Neuron (in vitro differentiated cells): ENCODE results near the gene ERBB3.
A peak's percentile ranks its signal among the peaks of the same experiment; 100 is the strongest.
"Not testable (repeated sequence)": the region's sequence is repeated elsewhere in the genome, so short reads cannot be mapped to it uniquely, and the experiment has no call there.

Source experiments
- H2AFZ ChIP-seq: one replicate; pipeline ENCODE4 v1.6.1; 2013; ENCODE audit warnings: low read depth, mild to moderate bottlenecking, inconsistent platforms, low read length, moderate library complexity
- H3K27me3 ChIP-seq: one replicate; pipeline ENCODE4 v1.6.1; 2013; ENCODE audit warnings: low read length; ENCODE audit not compliant: insufficient read depth
- H3K36me3 ChIP-seq: one replicate; pipeline ENCODE4 v1.6.1; 2013; ENCODE audit warnings: low read length; ENCODE audit not compliant: insufficient read depth
- H3K4me1 ChIP-seq: one replicate; pipeline ENCODE4 v1.6.1; 2013; ENCODE audit warnings: low read length; ENCODE audit not compliant: insufficient read depth
- H3K4me3 ChIP-seq: 2 replicates; pipeline ENCODE4 v1.5.1; 2013; ENCODE audit warnings: mild to moderate bottlenecking, low read length, moderate library complexity
- H3K9me3 ChIP-seq: one replicate; pipeline ENCODE4 v1.6.1; 2013; ENCODE audit warnings: low read length

ERBB3 gene

GRCh38 chr12:56079723-56080555, at the start of gene ERBB3:
ERBB3 (plus strand) TSS chr12:56080165; CDS start chr12:56080301, 136 bp downstream.
- H3K4me1 ChIP-seq: peaks cover 13% of the 10 kb centered on the region
- peak within 1 kb of the TSS; percentile 41 for H3K4me3 ChIP-seq
- H3K36me3 ChIP-seq: no peaks in the 10 kb centered on the region
- H3K9me3 ChIP-seq: no peaks in the 10 kb centered on the region
- peak within 1 kb of the TSS; percentile 83 for H2AFZ ChIP-seq
- H3K27me3 ChIP-seq: peaks cover 51% of the 10 kb centered on the region

GRCh38 chr12:56031987-56032386, 48.0 kb upstream of the ERBB3 start:
- Histone ChIP-seq H3K4me1 (no peaks in the 10 kb centered on the region), H3K9me3 (no peaks in the 10 kb centered on the region), H3K4me3 (no peak overlapping the region), H2AFZ (no peak overlapping the region), H3K36me3 (peaks cover 87% of the 10 kb centered on the region), H3K27me3 (no peaks in the 10 kb centered on the region)

- peaks cover 5% of the 10 kb centered on the region for H3K4me1 ChIP-seq
- H3K27me3 ChIP-seq: no peaks in the 10 kb centered on the region
- no peaks in the 10 kb centered on the region for H3K9me3 ChIP-seq
- no peak overlapping the region for H3K4me3 ChIP-seq
- peaks cover 82% of the 10 kb centered on the region for H3K36me3 ChIP-seq
- no peak overlapping the region for H2AFZ ChIP-seq
Measured at GRCh38 chr12:56034586-56035332, 45.2 kb upstream of the ERBB3 start.

- H3K4me1 ChIP-seq: peaks cover 8% of the 10 kb centered on the region
- H3K27me3 ChIP-seq: no peaks in the 10 kb centered on the region
- no peak overlapping the region for H2AFZ ChIP-seq
- H3K4me3 ChIP-seq: no peak overlapping the region
- peaks cover 63% of the 10 kb centered on the region for H3K36me3 ChIP-seq
- H3K9me3 ChIP-seq: no peaks in the 10 kb centered on the region
Measured at GRCh38 chr12:56037161-56037560, 42.8 kb upstream of the ERBB3 start.

GRCh38 chr12:56038022-56038655, 41.8 kb upstream of the ERBB3 start:
- Histone ChIP-seq H3K9me3 (no peaks in the 10 kb centered on the region), H3K4me1 (peaks cover 14% of the 10 kb centered on the region), H2AFZ (no peak overlapping the region), H3K4me3 (no peak overlapping the region), H3K36me3 (peaks cover 57% of the 10 kb centered on the region), H3K27me3 (no peaks in the 10 kb centered on the region)

GRCh38 chr12:56040151-56040550, 39.8 kb upstream of the ERBB3 start:
- Histone ChIP-seq H3K4me1 (peaks cover 20% of the 10 kb centered on the region), H3K9me3 (no peaks in the 10 kb centered on the region), H3K4me3 (no peak overlapping the region), H3K36me3 (peaks cover 62% of the 10 kb centered on the region), H2AFZ (no peak overlapping the region), H3K27me3 (no peaks in the 10 kb centered on the region)

- H3K36me3 ChIP-seq: peaks cover 58% of the 10 kb centered on the region
- H3K27me3 ChIP-seq: no peaks in the 10 kb centered on the region
- H3K4me1 ChIP-seq: peaks cover 20% of the 10 kb centered on the region
- H3K9me3 ChIP-seq: no peaks in the 10 kb centered on the region
- peak overlapping the region; percentile 42 for H3K4me3 ChIP-seq
- peak overlapping the region; percentile 73 for H2AFZ ChIP-seq
Measured at GRCh38 chr12:56040963-56041551, 38.9 kb upstream of the ERBB3 start.

- Histone ChIP-seq H3K4me3 (peak within 1 kb of the TSS; percentile 91), H3K36me3 (peaks cover 51% of the 10 kb centered on the region), H3K9me3 (no peaks in the 10 kb centered on the region), H3K4me1 (peaks cover 20% of the 10 kb centered on the region), H3K27me3 (no peaks in the 10 kb centered on the region), H2AFZ (peak within 1 kb of the TSS; percentile 78)
Measured at GRCh38 chr12:56041552-56042429, 38.2 kb upstream of the ERBB3 start, which contains the start of gene RPS26. RPS26 (plus strand) TSS chr12:56041918; CDS start chr12:56042167, 249 bp downstream.

- not testable (repeated sequence) for H2AFZ ChIP-seq, H3K9me3 ChIP-seq, H3K27me3 ChIP-seq
- peaks cover 19% of the 10 kb centered on the region for H3K4me1 ChIP-seq
- H3K36me3 ChIP-seq: peaks cover 44% of the 10 kb centered on the region
- H3K4me3 ChIP-seq: peak overlapping the region; percentile 91
Measured at GRCh38 chr12:56042430-56042813, 37.5 kb upstream of the ERBB3 start.

GRCh38 chr12:56042843-56043242, 37.1 kb upstream of the ERBB3 start:
- Histone ChIP-seq H3K27me3 (no peaks in the 10 kb centered on the region), H3K36me3 (peaks cover 41% of the 10 kb centered on the region), H3K4me1 (peaks cover 15% of the 10 kb centered on the region), H3K4me3 (peak overlapping the region; percentile 91), H2AFZ (no peak overlapping the region), H3K9me3 (no peaks in the 10 kb centered on the region)

GRCh38 chr12:56046027-56046780, 33.8 kb upstream of the ERBB3 start:
- Histone ChIP-seq H3K4me3 (no peak overlapping the region), H3K36me3 (peaks cover 29% of the 10 kb centered on the region), H3K4me1 (peaks cover 12% of the 10 kb centered on the region), H3K27me3 (no peaks in the 10 kb centered on the region), H2AFZ (no peak overlapping the region), H3K9me3 (no peaks in the 10 kb centered on the region)
